Stimulated activated naive B cell treated with anti-CD40 and anti-IgM and Interleukin-4, amounts not matched to agents 10 μg/mL and 1 μg/mL and 100 μg/mL, for 72 hours (primary cell): ENCODE data around the gene SLC12A7.

ENCODE experiments used
- ATAC-seq, 2 donors: fragments of 150-1000 bp; cut with Tn5 transposase; replicated peaks; 2 replicates each; pipeline ENCODE4 v1.10.0; 2021; ENCODE audit warnings: moderate library complexity in 1 of 2
- DNase-seq: peaks from one replicate; pipeline ENCODE4 v3.0.0; 2021
- H3K27ac Mint-ChIP-seq: one replicate; pipeline ENCODE4 v1.8.0; 2022; ENCODE audit warnings: mild to moderate bottlenecking, mixed read lengths
- H3K27me3 Mint-ChIP-seq, 2 donors: one replicate each; pipeline ENCODE4 v1.8.0; 2022; ENCODE audit warnings: mixed read lengths in 2 of 2
- H3K36me3 Mint-ChIP-seq, 2 donors: one replicate each; pipeline ENCODE4 v1.8.0; 2022; ENCODE audit warnings: mixed read lengths in 2 of 2, mild to moderate bottlenecking in 1 of 2
- H3K4me1 Mint-ChIP-seq, 2 donors: one replicate each; pipeline ENCODE4 v1.8.0; 2022; ENCODE audit warnings: mixed read lengths in 2 of 2, mild to moderate bottlenecking in 1 of 2
- H3K4me3 Mint-ChIP-seq, 2 donors: one replicate each; pipeline ENCODE4 v1.8.0; 2022; ENCODE audit warnings: mild to moderate bottlenecking in 2 of 2, mixed read lengths in 2 of 2, moderate library complexity in 1 of 2
- H3K9me3 Mint-ChIP-seq, 2 donors: one replicate each; pipeline ENCODE4 v1.8.0; 2022; ENCODE audit warnings: mixed read lengths in 2 of 2, mild to moderate bottlenecking in 1 of 2

The SLC12A7 gene

DNA sequence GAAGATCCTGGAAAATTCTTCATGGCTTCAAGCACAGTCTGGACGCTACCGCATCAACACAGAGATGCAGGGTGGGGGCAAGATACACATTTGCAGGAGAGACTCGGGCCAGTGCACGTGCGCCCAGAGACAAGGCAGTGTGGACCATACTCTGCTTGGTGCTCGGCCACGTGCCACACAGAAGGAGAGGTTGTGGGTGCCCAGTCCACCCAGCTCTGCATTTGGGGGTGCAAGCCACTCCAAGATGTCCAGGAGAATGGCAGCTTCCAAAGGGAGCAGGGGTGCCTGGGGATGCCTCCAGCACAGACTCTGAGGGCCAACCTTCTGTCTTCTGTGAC, 99.0 kb downstream of the SLC12A7 start:
- Mint-ChIP-seq H3K36me3 (no peaks in the 10 kb centered on the region), H3K9me3 (no peaks in the 10 kb centered on the region), H3K4me3 (no peak overlapping the region), H3K27me3 (peaks cover 38 to 43% of the 10 kb centered on the region in 2 donors), H3K27ac (no peak overlapping the region), H3K4me1 (peaks cover 15 to 23% of the 10 kb centered on the region in 2 donors)
- no peak for ATAC-seq
- DNase-seq, result no peak

DNA sequence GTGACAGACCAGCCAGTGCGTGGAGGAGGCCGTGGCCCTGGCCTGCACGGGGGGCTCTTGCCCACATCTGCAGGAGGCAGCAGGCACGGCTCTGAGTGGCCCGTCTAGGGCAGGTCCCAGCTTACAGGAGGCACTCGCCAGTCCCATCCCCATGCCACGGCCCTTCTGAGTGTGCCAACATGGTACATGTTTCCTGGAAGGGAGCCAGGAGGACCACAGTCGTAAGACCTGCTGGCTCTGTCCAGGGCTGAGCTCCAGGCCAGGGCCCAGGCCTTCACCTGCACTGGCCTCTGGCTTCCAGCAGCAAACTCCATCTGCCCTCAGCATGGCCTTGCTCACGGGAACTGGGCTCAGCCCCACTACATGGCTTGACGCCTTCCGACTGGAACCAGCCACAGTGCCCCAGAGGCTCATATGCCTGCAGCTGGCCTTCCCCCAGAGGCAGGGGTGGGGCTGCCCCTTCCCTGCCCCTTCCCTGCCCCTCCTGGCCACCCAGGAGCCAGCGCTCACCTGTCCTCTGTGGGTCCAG, 99.5 kb downstream of the SLC12A7 start:
- DNase-seq, result no peak
- H3K27ac Mint-ChIP-seq, result no peak overlapping the region
- H3K9me3 Mint-ChIP-seq, result no peaks in the 10 kb centered on the region
- peaks cover 17 to 25% of the 10 kb centered on the region in 2 donors for H3K4me1 Mint-ChIP-seq
- no peaks in the 10 kb centered on the region for H3K36me3 Mint-ChIP-seq
- H3K27me3 Mint-ChIP-seq, result peaks cover 40 to 48% of the 10 kb centered on the region in 2 donors
- H3K4me3 Mint-ChIP-seq, result no peak overlapping the region
- no peak for ATAC-seq

DNA sequence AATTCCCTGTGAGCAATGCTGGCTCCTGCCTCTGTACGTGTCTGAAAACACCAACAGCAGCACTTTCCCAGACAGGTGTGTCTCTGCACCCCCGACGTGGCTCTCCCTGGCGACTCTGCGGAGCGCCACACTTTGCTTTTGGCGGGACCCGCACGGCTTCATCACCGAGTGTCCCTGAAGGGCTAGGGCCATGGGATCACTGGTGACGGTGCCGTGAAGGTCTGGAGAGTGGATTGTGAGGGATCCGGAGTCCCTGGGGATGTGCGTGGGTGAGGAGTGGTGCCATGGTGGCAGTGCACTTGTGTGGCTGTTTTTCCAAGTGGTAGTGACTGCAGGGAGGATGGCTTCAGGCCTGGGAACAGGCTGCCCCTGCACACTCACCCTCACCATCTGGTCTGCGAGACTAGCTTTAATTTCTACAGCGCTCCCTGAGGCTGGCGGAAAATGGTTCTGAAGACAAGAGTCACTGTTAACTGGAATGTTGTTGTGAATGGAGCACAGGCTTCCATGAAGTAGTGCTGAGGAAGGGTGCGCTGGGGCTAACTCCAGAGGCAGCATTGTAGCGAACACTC, 100.0 kb downstream of the SLC12A7 start:
- H3K4me1 Mint-ChIP-seq, result peaks cover 17 to 25% of the 10 kb centered on the region in 2 donors
- H3K9me3 Mint-ChIP-seq, result no peaks in the 10 kb centered on the region
- ATAC-seq, result no peak
- H3K27ac Mint-ChIP-seq, result no peak overlapping the region
- H3K4me3 Mint-ChIP-seq, result no peak overlapping the region
- DNase-seq, result no peak
- no peaks in the 10 kb centered on the region for H3K36me3 Mint-ChIP-seq
- H3K27me3 Mint-ChIP-seq, result peaks cover 46 to 53% of the 10 kb centered on the region in 2 donors

DNA sequence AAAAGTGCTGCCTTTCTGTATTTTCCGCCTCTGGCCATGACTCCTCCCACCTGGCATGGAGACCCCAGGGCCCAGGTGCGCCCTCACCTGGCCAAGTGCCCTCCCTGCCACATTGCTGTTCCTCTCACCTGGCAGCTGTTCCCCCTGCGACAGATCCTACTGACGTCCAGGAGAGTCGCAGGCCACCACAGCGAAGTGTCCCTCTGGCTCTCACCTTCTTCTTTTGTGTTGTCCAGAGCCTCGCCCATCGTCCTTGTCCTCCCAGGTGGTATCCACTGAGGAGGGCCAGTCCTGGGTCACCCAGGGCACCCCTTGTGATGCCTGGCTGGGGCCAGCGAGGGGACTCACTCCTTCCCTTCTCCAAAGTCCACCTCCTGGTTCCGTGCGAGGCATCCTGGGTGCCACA, 100.6 kb downstream of the SLC12A7 start:
- H3K27me3 Mint-ChIP-seq, result peaks cover 52 to 59% of the 10 kb centered on the region in 2 donors
- no peaks in the 10 kb centered on the region for H3K9me3 Mint-ChIP-seq
- DNase-seq (no peak), ATAC-seq (peak; percentile 43 to 55)
- no peak overlapping the region for H3K27ac Mint-ChIP-seq
- peaks cover 17 to 25% of the 10 kb centered on the region in 2 donors for H3K4me1 Mint-ChIP-seq
- H3K36me3 Mint-ChIP-seq, result no peaks in the 10 kb centered on the region
- no peak overlapping the region for H3K4me3 Mint-ChIP-seq

DNA sequence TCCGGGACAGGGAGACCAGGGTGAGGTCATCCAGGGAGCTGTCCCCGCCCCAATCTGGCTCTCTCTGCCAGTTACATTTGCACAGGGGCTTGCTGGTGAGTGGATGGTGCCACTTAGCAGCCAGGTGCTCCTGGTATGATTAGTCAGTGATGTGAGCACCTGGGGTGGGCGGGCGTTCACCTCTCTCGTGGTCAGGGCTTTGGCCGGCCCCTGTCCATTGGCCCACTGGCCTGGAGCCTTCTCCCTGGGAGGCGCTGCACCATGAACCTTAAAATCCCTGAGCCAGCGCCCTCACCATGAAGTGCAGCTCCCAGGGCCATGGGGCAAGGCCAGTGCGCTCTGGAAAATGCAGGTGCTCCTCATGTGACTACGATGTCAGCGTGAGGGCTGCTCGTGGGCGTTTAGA, 101.2 kb downstream of the SLC12A7 start:
- Mint-ChIP-seq H3K4me1 (peaks cover 20 to 31% of the 10 kb centered on the region in 2 donors), H3K27me3 (peaks cover 58 to 65% of the 10 kb centered on the region in 2 donors), H3K27ac (no peak overlapping the region), H3K4me3 (no peak overlapping the region), H3K36me3 (no peaks in the 10 kb centered on the region), H3K9me3 (no peaks in the 10 kb centered on the region)
- DNase-seq, result no peak
- no peak for ATAC-seq

DNA sequence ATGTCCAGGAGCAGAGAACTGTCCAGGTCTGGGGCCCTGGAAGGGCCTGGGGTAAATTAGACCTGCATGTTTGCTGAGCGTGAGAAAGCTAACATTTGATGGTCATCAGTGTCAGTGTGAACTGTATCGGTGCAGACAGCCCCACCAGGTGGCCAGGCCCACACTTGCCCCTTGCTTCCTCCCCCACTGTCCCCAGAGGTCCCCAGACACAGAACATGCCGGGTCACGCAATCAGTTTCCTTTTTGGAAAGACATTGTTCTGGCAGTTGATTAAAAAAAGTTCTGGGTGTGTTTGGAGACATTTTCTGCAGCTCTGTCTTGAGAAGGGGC, 101.7 kb downstream of the SLC12A7 start:
- Mint-ChIP-seq H3K4me3 (peak overlapping the region in 1 of 2 donors; percentile 32), H3K4me1 (peaks cover 22 to 31% of the 10 kb centered on the region in 2 donors), H3K27me3 (peaks cover 61 to 68% of the 10 kb centered on the region in 2 donors), H3K27ac (no peak overlapping the region), H3K36me3 (no peaks in the 10 kb centered on the region), H3K9me3 (no peaks in the 10 kb centered on the region)
- peak in 1 of 2 donors; percentile 35 for ATAC-seq
- no peak for DNase-seq

DNA sequence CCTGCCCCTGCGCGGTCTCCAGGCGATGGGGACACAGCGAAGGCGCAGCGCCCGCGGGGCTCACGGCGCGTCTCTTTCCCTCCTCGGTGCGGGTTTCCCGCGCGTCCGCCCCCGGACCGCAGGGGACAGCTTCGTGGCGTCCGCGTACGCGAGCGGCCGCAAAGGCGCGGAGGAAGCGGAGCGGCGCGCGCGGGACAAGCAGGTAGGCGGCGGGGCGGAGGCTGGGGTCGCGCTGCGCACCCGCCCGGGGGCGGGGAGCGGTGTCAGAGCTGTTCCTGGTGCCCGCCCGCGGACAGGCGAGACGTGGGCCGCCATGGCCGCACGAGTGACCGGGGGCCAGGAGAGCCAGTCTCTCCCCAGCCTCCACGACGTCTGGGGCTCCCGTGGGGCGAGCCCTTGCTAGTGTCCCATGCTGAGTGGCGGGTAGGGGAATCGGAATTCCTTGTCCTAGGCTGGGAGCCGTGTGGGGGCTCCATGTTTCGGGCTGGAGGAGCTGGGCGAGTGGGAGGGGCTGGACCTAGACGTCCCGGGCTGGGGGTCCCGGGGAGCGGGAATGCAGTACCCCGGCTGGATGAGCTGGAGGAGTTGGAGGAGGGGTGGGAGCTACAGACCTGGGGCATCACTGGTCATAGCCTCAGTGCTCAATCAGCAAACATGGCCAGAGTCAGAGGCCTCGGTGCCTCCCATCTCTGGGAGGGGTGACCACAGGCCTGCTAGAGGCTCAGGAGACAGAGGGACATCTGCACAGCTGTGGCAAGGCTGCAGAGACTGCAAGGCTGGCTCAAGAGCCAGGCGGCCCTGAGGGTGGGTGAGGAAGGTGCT, 102.3 kb downstream of the SLC12A7 start:
- no peak for ATAC-seq
- Mint-ChIP-seq H3K27ac (peak overlapping the region; percentile 37), H3K4me3 (peak overlapping the region; percentile 32 to 61), H3K4me1 (peaks cover 22 to 32% of the 10 kb centered on the region in 2 donors), H3K27me3 (peaks cover 62 to 70% of the 10 kb centered on the region in 2 donors), H3K9me3 (no peaks in the 10 kb centered on the region), H3K36me3 (no peaks in the 10 kb centered on the region)
- no peak for DNase-seq

DNA sequence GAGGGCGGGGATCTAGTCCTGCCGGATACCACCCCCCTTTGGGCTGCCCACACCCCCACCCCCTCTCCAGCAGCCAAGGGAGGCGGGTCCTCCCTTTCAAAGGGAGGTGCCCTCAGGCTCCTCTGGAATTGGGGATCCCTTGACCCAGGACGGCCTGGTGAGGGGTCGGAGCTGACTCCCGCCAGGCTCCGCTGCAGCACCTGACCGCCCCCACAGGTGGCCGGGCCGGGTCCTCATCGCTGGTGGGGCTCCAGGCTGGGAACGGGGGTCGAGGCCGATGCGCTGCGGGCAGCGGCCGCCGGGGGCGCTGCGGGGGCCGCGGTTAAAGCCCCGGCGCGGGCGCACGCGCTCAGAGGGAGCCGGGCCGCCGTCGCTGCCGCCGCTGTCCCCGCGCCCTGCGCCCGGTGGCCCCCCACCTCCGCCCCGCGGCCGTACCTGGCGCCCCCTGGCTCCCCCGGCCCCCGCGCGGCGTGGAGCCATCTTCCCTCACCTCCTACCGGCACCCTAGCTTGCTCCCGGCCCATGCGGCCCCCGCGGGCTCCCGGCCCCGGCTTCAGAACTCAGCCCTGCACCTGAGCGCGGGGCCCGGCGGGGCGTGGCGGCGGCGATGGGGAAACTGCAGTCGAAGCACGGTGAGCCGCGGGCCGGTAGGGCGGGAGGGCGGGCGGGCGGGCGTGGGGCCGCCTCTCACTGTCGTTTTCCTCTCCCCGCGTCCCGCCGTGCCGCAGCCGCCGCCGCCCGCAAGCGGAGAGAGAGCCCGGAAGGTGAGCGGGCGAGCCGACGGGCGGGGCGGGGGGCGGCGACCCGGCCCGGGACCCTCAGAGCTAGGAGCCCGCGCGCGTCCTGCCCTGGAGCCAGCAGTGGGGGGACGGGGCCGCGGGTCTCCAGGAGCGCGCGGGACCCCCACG, 103.2 kb downstream of the SLC12A7 start, which contains the start of gene NKD2:
Gene NKD2 (plus strand): TSS at position 352 of the 908 bp plus-strand sequence. CDS start 256 bp downstream, at position 608.
- DNase-seq, result peak; percentile 23
- peaks cover 24 to 39% of the 10 kb centered on the region in 2 donors for H3K4me1 Mint-ChIP-seq
- peaks cover 68 to 78% of the 10 kb centered on the region in 2 donors for H3K27me3 Mint-ChIP-seq
- H3K36me3 Mint-ChIP-seq, result no peaks in the 10 kb centered on the region
- H3K4me3 Mint-ChIP-seq, result peak within 1 kb of the TSS; percentile 61 to 67
- ATAC-seq, result peak; percentile 59 to 60
- H3K27ac Mint-ChIP-seq, result peak within 1 kb of the TSS; percentile 37
- no peaks in the 10 kb centered on the region for H3K9me3 Mint-ChIP-seq

DNA sequence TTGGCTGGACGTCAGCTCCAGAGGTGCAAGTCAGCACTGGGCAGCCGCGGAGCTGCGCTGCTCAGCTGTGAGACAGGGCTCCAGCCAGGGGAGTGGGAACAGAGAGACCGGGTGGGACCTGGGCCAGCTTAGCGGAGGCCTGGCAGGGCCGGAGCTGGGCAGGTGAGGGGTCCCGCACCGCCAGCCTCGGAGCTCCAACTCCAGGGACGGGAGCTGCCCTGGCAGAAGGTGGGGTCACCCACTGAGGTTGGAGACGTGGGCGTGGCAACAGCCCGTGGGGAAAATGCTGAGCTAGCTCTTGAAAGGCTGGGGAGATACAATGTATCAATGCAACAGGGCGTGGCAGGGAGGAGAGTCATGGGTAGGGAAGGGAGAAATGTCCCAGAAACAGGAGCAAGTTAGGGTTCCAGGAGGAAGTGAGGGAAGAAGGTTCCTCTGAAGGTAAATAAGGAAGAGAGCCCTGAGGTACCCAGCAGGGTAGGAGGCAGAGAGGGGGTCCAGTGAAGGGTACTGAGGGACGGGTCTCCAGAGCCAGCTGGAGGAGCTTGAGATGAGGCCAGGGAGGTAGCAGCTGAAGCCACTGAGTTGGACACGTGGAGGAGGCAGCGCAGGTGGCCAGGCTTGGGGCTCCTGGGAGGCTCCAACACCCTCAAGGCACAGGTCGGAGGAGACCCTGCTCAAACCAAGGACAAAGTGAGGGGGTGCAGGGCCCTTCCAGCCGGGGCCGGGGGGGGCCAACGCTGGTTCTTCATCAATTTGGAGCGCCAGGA, 104.0 kb downstream of the SLC12A7 start:
- Mint-ChIP-seq H3K36me3 (no peaks in the 10 kb centered on the region), H3K27ac (no peak overlapping the region), H3K4me3 (peak overlapping the region; percentile 42 to 67), H3K9me3 (no peaks in the 10 kb centered on the region), H3K4me1 (peaks cover 28 to 44% of the 10 kb centered on the region in 2 donors), H3K27me3 (peaks cover 73 to 80% of the 10 kb centered on the region in 2 donors)
- DNase-seq (no peak), ATAC-seq (no peak)

DNA sequence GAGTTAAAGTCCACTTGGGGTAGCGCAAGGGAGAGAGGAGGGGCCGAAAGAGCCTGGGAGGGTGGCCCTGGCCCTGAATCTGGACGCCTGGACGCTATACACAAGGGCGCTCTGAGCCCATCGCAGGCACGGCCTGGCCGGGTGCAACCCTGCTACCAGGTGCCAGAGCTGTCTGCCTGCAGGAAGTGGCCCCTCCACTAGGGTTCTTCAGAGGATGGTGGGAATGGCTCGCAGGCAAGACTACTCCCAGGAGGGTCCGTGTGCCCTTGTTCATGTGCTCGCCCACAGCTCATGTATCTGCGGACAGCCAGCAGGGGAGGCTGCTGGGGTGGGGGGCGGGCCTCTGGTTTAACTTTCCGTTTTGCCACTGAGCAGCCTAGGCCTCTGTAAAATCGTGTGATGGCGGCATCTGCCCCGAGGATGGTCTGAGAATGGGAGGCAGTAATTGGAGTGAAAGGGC, 104.6 kb downstream of the SLC12A7 start:
- Mint-ChIP-seq H3K36me3 (no peaks in the 10 kb centered on the region), H3K4me3 (peak overlapping the region in 1 of 2 donors; percentile 39), H3K4me1 (peaks cover 28 to 44% of the 10 kb centered on the region in 2 donors), H3K27ac (no peak overlapping the region), H3K27me3 (peaks cover 71 to 82% of the 10 kb centered on the region in 2 donors), H3K9me3 (no peaks in the 10 kb centered on the region)
- ATAC-seq (no peak), DNase-seq (no peak)

DNA sequence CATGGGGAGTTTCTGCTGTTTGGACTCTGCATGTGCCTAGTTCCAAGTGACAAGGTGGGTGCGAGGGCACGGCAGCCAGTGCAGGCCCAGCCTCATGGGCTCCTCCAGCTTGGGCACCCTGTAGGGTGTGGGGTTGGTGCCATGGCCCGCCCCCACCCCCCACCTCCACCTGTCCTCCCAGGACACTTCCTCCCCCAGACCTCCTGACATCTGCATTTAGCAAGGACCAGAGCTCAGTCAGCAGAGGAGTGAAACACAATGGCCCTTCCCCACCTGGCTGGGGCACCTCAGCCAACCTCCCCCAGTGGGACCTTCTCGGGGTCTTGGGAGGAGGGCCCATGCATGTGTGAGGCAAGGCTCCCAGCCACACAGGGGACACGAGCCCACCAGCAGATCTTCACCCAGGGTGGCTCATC, 105.2 kb downstream of the SLC12A7 start:
- Mint-ChIP-seq H3K36me3 (no peaks in the 10 kb centered on the region), H3K9me3 (no peaks in the 10 kb centered on the region), H3K27ac (no peak overlapping the region), H3K27me3 (peaks cover 69 to 80% of the 10 kb centered on the region in 2 donors), H3K4me1 (peaks cover 30 to 48% of the 10 kb centered on the region in 2 donors), H3K4me3 (no peak overlapping the region)
- no peak for DNase-seq
- no peak for ATAC-seq

DNA sequence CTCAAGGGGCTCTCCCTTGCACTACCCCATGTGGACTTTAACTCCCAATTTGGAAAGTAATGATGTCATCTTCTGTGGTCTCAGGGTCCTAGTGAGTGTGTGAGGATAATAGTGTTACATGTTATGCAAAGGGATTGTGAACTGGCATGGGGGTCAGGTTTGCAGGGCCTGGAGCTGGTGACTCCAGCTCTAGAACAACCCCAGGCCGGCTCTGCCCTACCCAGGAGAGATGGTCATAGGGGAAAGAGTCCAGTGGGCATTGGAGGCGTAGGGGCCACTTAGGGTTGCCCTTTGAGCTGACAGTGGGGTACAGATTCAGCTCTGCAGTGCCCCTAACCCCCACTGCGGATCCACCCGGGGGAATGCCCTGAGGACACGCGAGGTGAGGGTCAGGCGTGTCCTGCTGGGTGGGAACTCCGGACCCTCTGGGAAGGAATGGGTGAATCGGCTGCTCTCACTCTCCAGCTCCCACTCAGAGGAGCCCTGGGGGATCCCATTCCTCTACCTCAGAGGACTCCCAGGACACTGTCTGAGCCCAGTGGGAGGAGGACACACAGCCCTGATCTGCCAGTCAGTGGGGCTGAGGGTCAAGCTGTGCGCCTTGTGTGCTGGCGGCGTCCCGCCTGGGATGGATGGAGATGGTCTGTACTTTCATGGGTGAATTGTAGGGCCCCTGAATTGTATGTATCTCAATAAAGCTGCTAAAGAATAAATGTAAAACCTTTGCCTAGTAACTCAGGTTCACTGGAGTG, 105.8 kb downstream of the SLC12A7 start:
- Mint-ChIP-seq H3K9me3 (no peaks in the 10 kb centered on the region), H3K36me3 (no peaks in the 10 kb centered on the region), H3K4me3 (no peak overlapping the region), H3K4me1 (peaks cover 26 to 43% of the 10 kb centered on the region in 2 donors), H3K27ac (peak overlapping the region; percentile 27), H3K27me3 (peaks cover 63 to 75% of the 10 kb centered on the region in 2 donors)
- no peak for ATAC-seq
- DNase-seq, result no peak
